Endometrium (tissue), 2 donors: ENCODE results near the gene DDX25.
A peak's percentile ranks its signal among the peaks of the same experiment; 100 is the strongest.

ENCODE experiments used
- FAIRE-seq: peaks from 2 replicates; lab custom pipeline; 2012; peaks lifted over from hg19 to GRCh38; lab: Jason Lieb, UNC
- donor health status: control.
- donor health status: control.

DDX25 gene

DNA sequence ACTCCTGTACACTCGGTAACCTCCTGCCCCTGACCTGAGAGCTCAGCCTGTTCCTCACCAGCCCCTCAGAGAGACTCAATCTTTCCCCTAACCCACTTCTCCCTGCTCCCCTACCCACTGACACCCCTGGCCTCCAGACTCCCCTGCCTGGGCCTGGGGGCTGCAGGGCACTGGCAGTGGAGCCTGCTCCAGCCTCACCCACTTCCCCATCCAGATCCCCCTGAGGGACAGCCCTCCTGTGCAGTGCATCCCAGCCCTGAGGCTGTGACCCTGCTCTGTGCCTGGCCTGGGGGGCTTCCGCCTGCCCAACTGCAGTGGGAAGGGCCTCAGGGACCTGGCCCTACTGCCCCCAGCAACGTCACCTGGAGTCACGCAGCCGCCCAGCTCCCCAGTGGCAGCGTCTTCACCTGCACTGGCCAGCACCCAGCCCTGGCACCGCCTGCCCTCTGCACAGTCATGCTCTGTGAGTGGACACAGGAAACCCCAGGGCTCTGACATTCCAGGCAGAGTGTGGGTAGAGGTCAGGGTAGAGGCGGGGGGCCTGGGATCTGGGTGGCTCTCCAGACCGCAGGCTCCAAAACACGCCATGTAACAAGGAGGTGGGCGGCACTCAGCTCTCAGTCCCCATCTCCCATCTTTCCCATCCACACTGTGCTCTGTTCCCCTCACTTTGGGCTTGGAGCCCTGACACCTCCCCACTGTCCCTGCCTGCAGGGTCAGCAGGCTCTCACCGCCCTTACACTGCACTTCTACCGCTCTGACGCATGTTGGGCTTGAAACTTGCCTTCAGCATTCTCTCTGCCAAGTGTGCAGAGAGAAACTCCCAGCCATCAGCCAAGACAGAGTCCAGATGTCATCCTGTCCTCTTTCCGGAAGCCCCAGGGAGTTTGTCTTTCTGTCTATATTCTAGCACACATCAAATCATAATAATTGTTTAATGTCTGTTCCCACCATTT, 46.7 kb downstream of the DDX25 start:
- FAIRE-seq = peak; percentile 48

GRCh38 chr11:125951731-125952130, 47.4 kb downstream of the DDX25 start:
- no peak for FAIRE-seq

DNA sequence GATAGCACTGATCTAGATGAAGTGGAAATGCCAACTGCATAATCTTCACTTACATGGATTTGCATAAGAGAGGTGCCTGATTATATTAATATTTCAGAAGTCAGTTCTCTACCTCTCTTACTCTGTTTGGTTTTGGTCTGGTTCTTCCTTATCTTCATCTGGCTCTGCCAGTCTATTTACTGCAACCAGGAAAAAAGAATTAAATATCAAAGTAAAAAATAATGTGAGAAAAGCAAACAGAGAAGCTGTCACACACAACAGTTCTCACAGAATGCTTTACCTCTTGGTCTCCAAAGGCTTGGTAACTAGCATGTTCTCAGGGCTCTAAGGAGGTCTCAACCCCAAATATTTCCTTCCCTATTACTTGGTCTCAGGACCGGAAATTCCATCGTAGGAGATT, 48.3 kb downstream of the DDX25 start:
- no peak for FAIRE-seq

GRCh38 chr11:125952973-125953372, 48.7 kb downstream of the DDX25 start:
- no peak for FAIRE-seq

- FAIRE-seq = no peak
Observed at GRCh38 chr11:125953401-125953935, 49.2 kb downstream of the DDX25 start.

GRCh38 chr11:125954123-125954944, 50.0 kb downstream of the DDX25 start:
- FAIRE-seq = no peak

- FAIRE-seq = no peak
Observed at GRCh38 chr11:125954945-125955640, 50.8 kb downstream of the DDX25 start.

GRCh38 chr11:125955856-125956255, 51.5 kb downstream of the DDX25 start:
- no peak for FAIRE-seq

DNA sequence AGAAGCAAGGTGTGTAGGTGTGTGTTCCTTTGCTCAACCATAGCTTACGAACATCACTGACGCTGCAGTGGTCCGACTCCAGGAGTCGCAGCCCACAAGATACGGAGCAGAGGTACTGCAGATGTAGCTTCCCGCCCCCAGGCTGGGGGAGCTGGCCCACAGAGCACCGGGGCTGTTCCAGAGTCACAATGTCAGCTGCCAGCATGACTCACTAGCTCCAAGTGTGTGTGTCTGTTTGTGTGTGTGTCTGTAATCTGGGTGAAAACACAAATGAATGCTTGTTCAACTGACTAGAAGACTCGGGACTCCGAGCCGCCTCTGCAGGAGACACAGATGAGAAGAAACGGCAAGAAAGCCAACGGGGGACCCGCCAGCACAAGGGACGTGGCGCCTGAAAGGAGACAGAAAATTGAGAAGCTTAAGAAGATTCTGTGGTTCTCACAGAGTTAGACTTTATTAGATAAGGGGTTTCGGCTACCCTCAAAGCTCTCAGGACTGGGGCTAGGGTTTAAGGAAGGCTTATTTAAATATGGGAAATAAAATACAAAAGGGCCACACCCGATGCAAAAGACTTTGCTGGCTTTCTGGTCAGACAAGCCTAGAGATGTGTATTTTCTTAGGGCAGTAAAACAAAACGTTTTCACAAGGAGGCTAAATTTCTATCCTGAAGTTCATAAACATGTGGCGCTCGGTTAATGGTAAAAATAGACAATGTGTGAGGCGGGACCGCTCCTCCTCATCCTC, 52.3 kb downstream of the DDX25 start:
- no peak for FAIRE-seq

- no peak for FAIRE-seq
Observed at GRCh38 chr11:125957618-125958332, 53.5 kb downstream of the DDX25 start.

GRCh38 chr11:125958872-125959400, 54.6 kb downstream of the DDX25 start:
- no peak for FAIRE-seq

DNA sequence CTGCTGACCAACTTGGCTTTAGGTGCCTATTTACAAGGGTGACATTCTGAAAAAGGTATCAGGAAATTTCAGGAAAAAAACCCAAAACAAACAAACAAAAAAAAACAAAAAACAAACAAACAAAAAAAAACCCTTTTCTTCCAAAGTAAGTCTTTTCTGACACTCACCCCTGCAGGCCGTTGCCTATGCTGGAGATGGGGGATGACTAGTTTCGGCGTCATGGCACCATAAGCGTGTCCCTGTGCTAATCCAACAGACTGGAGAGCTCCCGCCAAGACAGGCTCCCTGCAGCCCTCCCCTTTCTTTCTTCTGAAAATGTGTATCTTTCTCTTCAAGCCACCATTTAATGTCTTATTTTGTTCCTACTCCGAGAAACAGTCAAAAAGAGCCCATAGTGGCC, 55.2 kb downstream of the DDX25 start:
- no peak for FAIRE-seq

DNA sequence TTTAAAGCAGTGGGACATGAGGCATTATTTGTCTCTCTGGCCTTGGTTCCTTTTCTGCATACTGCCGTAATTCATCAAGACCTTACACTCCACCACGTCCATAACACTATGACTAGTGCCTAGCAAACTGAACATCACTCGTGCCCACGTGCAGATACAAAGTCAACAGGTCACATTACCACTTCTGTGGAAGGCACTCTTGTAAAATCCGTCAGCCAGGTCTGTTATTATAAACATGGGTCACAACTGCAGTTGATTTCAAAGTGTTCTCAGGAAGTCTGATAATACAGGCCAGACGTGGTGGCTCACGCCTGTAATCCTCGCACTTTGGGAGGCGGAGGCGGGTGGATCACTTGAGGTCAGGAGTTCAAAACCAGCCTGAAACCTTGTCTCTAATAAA, 55.6 kb downstream of the DDX25 start:
- FAIRE-seq = no peak

- no peak for FAIRE-seq
Observed at GRCh38 chr11:125960771-125961170, 56.5 kb downstream of the DDX25 start.

DNA sequence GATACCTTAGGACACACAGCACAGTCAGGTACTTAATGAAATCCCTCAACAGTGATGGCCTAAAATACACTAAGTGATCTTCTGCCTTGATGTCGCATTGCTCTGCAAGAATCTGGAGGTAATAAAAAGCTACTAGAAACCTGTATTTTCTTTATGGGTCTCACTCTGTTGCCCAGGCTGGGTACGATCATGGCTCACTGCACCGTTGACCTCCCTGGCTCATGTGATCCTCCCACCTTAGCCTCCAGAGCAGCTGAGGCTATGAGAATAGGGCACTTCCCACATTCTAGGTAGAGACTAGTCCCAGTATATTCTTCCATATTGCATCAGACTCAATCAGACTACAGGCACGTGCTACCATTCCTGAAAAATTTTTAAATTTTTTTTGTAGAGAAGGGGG, 63.2 kb downstream of the DDX25 start:
- no peak for FAIRE-seq

- no peak for FAIRE-seq
Observed at GRCh38 chr11:125968354-125968753, 64.0 kb downstream of the DDX25 start.

GRCh38 chr11:125971618-125972017, 67.3 kb downstream of the DDX25 start:
- no peak for FAIRE-seq

DNA sequence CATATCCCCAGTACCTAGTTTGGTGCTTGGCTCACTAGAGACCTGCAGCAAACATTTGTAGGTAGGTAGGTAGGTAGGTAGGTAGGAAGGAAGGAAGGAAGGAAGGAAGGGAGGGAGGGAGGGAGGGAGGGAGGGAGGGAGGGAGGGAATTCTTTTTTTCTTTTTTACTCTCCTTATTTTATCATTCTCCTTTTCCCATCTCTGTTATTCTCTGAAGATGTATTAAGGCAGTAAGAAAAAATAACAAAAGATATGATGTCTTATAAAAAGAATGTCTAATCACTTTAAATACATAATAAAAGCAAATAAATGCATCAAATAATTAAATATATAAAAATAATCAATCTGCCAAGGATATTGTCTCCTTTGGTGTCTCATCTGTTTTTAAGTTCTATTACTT, 70.0 kb downstream of the DDX25 start:
- FAIRE-seq = no peak

- no peak for FAIRE-seq
Observed at GRCh38 chr11:125975634-125976033, 71.3 kb downstream of the DDX25 start.

GRCh38 chr11:125976156-125976555, 71.8 kb downstream of the DDX25 start:
- no peak for FAIRE-seq

DNA sequence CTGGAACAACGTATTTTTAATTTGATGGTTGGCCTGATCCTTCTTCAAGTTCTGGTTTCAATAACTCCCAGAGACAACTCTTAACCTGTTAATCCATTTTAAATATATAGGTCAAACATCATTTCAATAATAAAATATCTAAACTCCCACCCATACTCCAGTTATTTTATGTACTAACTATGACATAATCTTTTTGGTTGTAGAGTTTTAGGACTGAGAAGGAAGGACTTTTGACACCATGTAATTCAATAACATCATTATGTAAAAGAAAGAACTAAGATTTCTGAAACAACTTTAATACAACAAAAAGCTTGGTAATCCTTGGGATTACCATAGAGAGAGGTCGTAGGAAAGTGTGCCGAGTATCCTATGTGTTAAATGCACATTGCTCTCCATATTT, 73.0 kb downstream of the DDX25 start:
- no peak for FAIRE-seq
